Smooth muscle cell (in vitro differentiated cells): ENCODE data around the gene SPNS2. TPM values are rescaled to one million over a fixed set of nuclear protein-coding genes. Genes with fewer than 3 reads are reported as not detected.

Experiments
- DNase-seq: peaks from one replicate; lab custom pipeline; 2025; ENCODE audit not compliant: unreplicated experiment; lab: John Stamatoyannopoulos, UW
- H2AFZ ChIP-seq: fragments of 200-600 bp; sonication (generic); 2 replicates; pipeline ENCODE4 v1.6.0; 2016; ENCODE audit warnings: antibody characterized with exemption, low read depth, mild to moderate bottlenecking
- H3F3A ChIP-seq: fragments of 200-600 bp; sonication (generic); 2 replicates; pipeline ENCODE4 v1.6.0; 2017; ENCODE audit warnings: antibody characterized with exemption, low read depth
- H3K27ac ChIP-seq: fragments of 200-600 bp; sonication (generic); 2 replicates; pipeline ENCODE4 v1.5.1; 2016; ENCODE audit warnings: low read depth, mild to moderate bottlenecking
- H3K27me3 ChIP-seq: fragments of 200-600 bp; sonication (generic); 2 replicates; pipeline ENCODE4 v1.6.1; 2016; ENCODE audit warnings: low read depth, mild to moderate bottlenecking
- H3K36me3 ChIP-seq: fragments of 200-600 bp; sonication (generic); 2 replicates; pipeline ENCODE4 v1.5.1; 2016; ENCODE audit warnings: low read depth
- H3K4me1 ChIP-seq: fragments of 200-600 bp; sonication (generic); 2 replicates; pipeline ENCODE4 v1.5.1; 2016; ENCODE audit warnings: low read depth
- H3K4me2 ChIP-seq: fragments of 200-600 bp; sonication (generic); 2 replicates; pipeline ENCODE4 v1.6.0; 2016; ENCODE audit warnings: mild to moderate bottlenecking
- H3K4me3 ChIP-seq: fragments of 200-600 bp; sonication (generic); 2 replicates; pipeline ENCODE4 v1.5.1; 2016; ENCODE audit warnings: mild to moderate bottlenecking
- H3K79me2 ChIP-seq: fragments of 200-600 bp; sonication (generic); 2 replicates; pipeline ENCODE4 v1.6.0; 2016; ENCODE audit warnings: low read depth, mild to moderate bottlenecking
- H3K9ac ChIP-seq: fragments of 200-600 bp; sonication (generic); 2 replicates; pipeline ENCODE4 v1.6.0; 2016; ENCODE audit warnings: low read depth
- H3K9me3 ChIP-seq: fragments of 200-600 bp; sonication (generic); replicated peaks from 2 replicates; pipeline ENCODE4 v1.5.1; 2016; ENCODE audit warnings: low read depth
- H4K20me1 ChIP-seq: fragments of 200-600 bp; sonication (generic); 2 replicates; pipeline ENCODE4 v1.6.0; 2016; ENCODE audit warnings: low read depth
- CTCF ChIP-seq: fragments of 200-600 bp; sonication (generic); IDR thresholded peaks from 2 replicates; pipeline ENCODE4 v1.5.1; 2017; ENCODE audit warnings: borderline replicate concordance, mild to moderate bottlenecking, antibody characterized with exemption; ENCODE audit not compliant: insufficient read depth, poor library complexity, severe bottlenecking
- WGBS: methylation state at CpG from one replicate; pipeline ENCODE4 v1.1.7; 2016; ENCODE audit warnings: low lambda C conversion rate; 5-methylcytosine and 5-hydroxymethylcytosine counted together
- polyA plus RNA-seq: library from polyadenylated mRNA; unstranded; fragments of >200 nt; fragmentation: Nextera tagmentation; extraction: Ambion mirVana; gene quantifications from 2 replicates; pipeline ENCODE4 v1.2.1, GENCODE V29; 2016
- total RNA-seq: library from RNA; depleted of rRNA; stranded (reverse); fragments of >200 nt; gene quantifications from 2 replicates; pipeline ENCODE4 v1.2.3, GENCODE V29; 2014

Gene SPNS2
- total and polyA plus RNA-seq, 2 experiments from 2014 or later = 5.1 to 16.5 TPM

DNA sequence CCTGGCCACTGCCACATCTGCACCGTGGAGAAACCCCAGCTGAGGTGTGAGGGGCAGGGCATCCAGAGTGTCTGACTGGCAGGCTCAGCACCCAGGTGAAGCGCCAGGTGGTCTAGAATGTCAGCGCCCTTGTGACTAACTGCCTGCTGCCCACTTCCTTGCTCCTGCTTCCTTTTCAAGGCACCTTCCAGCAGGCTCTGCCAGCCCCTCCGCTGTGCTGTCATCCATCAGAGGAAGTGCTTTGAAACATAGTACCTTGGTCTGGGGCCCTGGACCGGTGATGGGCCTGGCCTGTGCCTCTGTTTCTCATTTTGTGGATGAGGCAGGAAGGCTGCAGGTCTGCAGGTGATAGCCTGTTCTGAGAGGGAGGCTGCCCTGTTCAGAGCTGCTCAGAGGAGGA, 5.5 kb downstream of the SPNS2 start:
- peak overlapping the region; percentile 43 for H3K27ac ChIP-seq

GRCh38 chr17:4505187-4505586, 6.5 kb downstream of the SPNS2 start:
- Histone ChIP-seq H3K27me3 (peaks cover 23% of the 10 kb centered on the region), H3K4me2 (no peak overlapping the region), H3K4me1 (peaks cover 4% of the 10 kb centered on the region), H3K9ac (no peak overlapping the region), H2AFZ (no peak overlapping the region), H3F3A (no peaks in the 10 kb centered on the region), H3K79me2 (no peaks in the 10 kb centered on the region), H3K27ac (peak overlapping the region; percentile 43), H3K9me3 (no peaks in the 10 kb centered on the region), H3K36me3 (no peaks in the 10 kb centered on the region), H4K20me1 (no peaks in the 10 kb centered on the region), H3K4me3 (no peak overlapping the region)
- DNase-seq = no peak
- WGBS = 75% methylated on average over 5 of the region's 5 CpGs
- no peak for TF ChIP-seq CTCF

More for the DNA sequence above, 5.5 kb downstream of the SPNS2 start:
- no peaks in the 10 kb centered on the region for H3K36me3 ChIP-seq
- no peaks in the 10 kb centered on the region for H3K79me2 ChIP-seq
- no peak overlapping the region for H2AFZ ChIP-seq
- no peaks in the 10 kb centered on the region for H4K20me1 ChIP-seq
- H3K4me2 ChIP-seq = no peak overlapping the region
- no peak for TF ChIP-seq CTCF
- H3F3A ChIP-seq = no peaks in the 10 kb centered on the region
- WGBS = 85% methylated on average over 5 of the region's 5 CpGs
- peaks cover 9% of the 10 kb centered on the region for H3K4me1 ChIP-seq
- peaks cover 33% of the 10 kb centered on the region for H3K27me3 ChIP-seq
- H3K9ac ChIP-seq = no peak overlapping the region
- no peaks in the 10 kb centered on the region for H3K9me3 ChIP-seq
- no peak for DNase-seq
- H3K4me3 ChIP-seq = no peak overlapping the region

DNA sequence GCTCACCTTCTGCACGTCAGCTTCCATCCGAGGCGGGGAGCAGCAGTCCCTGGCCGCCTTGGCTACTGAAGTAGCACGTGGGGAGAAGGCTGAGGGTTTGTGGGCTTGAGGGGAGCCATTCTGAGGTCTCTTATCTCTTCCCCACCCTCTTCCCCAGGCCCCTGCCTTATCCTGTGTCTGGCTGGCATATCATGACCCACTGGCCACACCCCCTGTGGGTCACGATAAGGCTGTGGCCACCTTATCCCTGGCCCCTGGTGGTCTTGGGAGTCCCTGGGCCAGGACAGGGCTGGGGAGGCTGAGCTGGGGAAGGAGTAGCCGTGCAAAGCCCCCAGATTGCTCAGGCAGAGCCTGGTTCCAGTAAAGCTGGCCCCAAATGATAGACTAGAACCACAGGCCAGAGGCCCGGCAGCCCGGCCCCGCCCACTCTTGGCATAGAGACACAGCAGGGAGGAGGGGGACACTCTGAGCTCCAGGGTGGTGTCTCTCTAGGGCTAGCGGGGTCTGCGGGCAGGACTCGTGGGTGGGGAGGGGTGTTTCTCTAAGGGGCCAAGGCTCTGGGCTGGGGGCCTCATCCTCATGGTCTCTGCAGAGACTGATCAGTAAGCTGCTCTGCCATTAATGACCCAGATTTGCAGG, 7.6 kb downstream of the SPNS2 start:
- no peak overlapping the region for H3K9ac ChIP-seq
- H3F3A ChIP-seq = no peaks in the 10 kb centered on the region
- no peak overlapping the region for H3K4me2 ChIP-seq
- no peak for DNase-seq
- H3K79me2 ChIP-seq = no peaks in the 10 kb centered on the region
- H3K27ac ChIP-seq = no peak overlapping the region
- H3K4me1 ChIP-seq = peaks cover 4% of the 10 kb centered on the region
- no peaks in the 10 kb centered on the region for H3K9me3 ChIP-seq
- peaks cover 12% of the 10 kb centered on the region for H3K27me3 ChIP-seq
- no peak overlapping the region for H2AFZ ChIP-seq
- WGBS = 75% methylated on average over 13 of the region's 13 CpGs
- no peak overlapping the region for H3K4me3 ChIP-seq
- no peaks in the 10 kb centered on the region for H3K36me3 ChIP-seq
- no peak for TF ChIP-seq CTCF
- no peaks in the 10 kb centered on the region for H4K20me1 ChIP-seq

DNA sequence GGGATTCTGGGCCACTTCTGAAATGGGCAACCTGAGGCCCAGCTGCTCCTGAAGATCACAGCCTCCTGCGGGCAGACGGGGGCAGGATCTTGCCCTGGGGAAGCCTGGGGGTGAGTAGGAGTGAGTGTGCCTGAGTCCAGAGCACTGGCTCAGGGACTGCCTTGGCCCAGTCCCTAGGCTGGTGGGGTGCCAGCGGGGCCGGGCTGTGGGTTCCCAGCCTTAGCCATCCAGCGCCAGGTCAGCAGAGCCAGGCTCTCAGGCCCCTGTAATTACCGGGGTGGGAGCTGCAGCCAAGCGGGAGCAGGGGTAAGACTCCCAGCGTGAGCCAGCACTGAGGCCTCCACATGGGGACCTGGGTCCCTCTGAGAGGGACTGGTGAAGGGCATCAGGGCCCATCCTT, 8.2 kb downstream of the SPNS2 start:
- no peak for TF ChIP-seq CTCF
- no peaks in the 10 kb centered on the region for H3F3A ChIP-seq
- no peak overlapping the region for H3K4me2 ChIP-seq
- DNase-seq = no peak
- no peak overlapping the region for H3K4me3 ChIP-seq
- no peak overlapping the region for H3K27ac ChIP-seq
- H3K9ac ChIP-seq = no peak overlapping the region
- no peaks in the 10 kb centered on the region for H3K79me2 ChIP-seq
- no peaks in the 10 kb centered on the region for H4K20me1 ChIP-seq
- no peaks in the 10 kb centered on the region for H3K36me3 ChIP-seq
- H3K27me3 ChIP-seq = peaks cover 6% of the 10 kb centered on the region
- no peak overlapping the region for H2AFZ ChIP-seq
- 97% methylated on average over 8 of the region's 8 CpGs for WGBS
- H3K9me3 ChIP-seq = no peaks in the 10 kb centered on the region
- peaks cover 4% of the 10 kb centered on the region for H3K4me1 ChIP-seq
